WTC11 (cell line): Measurements from ENCODE around the gene NKD1. TPM values are rescaled to one million over a fixed set of nuclear protein-coding genes. Genes with fewer than 3 reads are reported as not detected.

ENCODE experiments used
- ATAC-seq: fragments of 200-7000 bp; cut with Tn5 transposase; 2 replicates; pipeline ENCODE4 v1.10.0; 2021; ENCODE audit warnings: mild to moderate bottlenecking, moderate library complexity
- CTCF ChIA-PET: fragments of 300-600 bp; sonication (Branson Sonifier 250); formaldehyde crosslinking; loops from one replicate; lab custom pipeline; 2021; ENCODE audit warnings: antibody characterized with exemption; lab: Charles Lee
- POLR2A ChIA-PET: fragments of 350-600 bp; sonication (Branson Sonifier 250); formaldehyde crosslinking; loops from one replicate; lab custom pipeline; 2021; ENCODE audit warnings: antibody characterized with exemption; lab: Charles Lee
- DNase-seq: peaks from one replicate; pipeline ENCODE4 v3.0.0; 2021; ENCODE audit warnings: low spot score
- H3K27ac Mint-ChIP-seq: 2 replicates; pipeline ENCODE4 v1.8.0; 2021; ENCODE audit warnings: mixed read lengths
- H3K27me3 Mint-ChIP-seq: 2 replicates; pipeline ENCODE4 v1.8.0; 2021; ENCODE audit warnings: low read depth, mild to moderate bottlenecking, moderate library complexity, mixed read lengths
- H3K36me3 Mint-ChIP-seq: 2 replicates; pipeline ENCODE4 v1.8.0; 2021; ENCODE audit warnings: mixed read lengths
- H3K4me1 Mint-ChIP-seq: 2 replicates; pipeline ENCODE4 v1.8.0; 2022; ENCODE audit warnings: mixed read lengths
- H3K4me3 Mint-ChIP-seq: 2 replicates; pipeline ENCODE4 v1.8.0; 2021; ENCODE audit warnings: mild to moderate bottlenecking, moderate library complexity, mixed read lengths
- H3K9me3 Mint-ChIP-seq: 2 replicates; pipeline ENCODE4 v1.8.0; 2021; ENCODE audit warnings: mixed read lengths
- CDX4 ChIP-seq: fragments of 250-450 bp; sonication (Bioruptor Pico); IDR thresholded peaks from 2 replicates; pipeline ENCODE4 v1.9.0; 2021; ENCODE audit warnings: moderate library complexity, mild to moderate bottlenecking, inconsistent platforms, borderline replicate concordance
- CREM ChIP-seq: sonication (generic); formaldehyde crosslinking; IDR thresholded peaks from 2 replicates; pipeline ENCODE4 v1.8.1; 2022; ENCODE audit warnings: mild to moderate bottlenecking, missing genetic modification reagents, moderate library complexity
- GTF2I ChIP-seq: fragments of 250-450 bp; sonication (Bioruptor Pico); conservative IDR thresholded peaks from 2 replicates; pipeline ENCODE4 v1.4.0; 2021; ENCODE audit warnings: mild to moderate bottlenecking
- NFE2L1 ChIP-seq: sonication (generic); formaldehyde crosslinking; IDR thresholded peaks from 2 replicates; pipeline ENCODE4 v1.8.1; 2023; ENCODE audit warnings: missing genetic modification reagents
- RELA ChIP-seq: sonication (generic); formaldehyde crosslinking; IDR thresholded peaks from 2 replicates; pipeline ENCODE4 v1.8.1; 2022; ENCODE audit warnings: missing genetic modification reagents, mild to moderate bottlenecking, borderline replicate concordance
- SMAD4 ChIP-seq: sonication (generic); formaldehyde crosslinking; IDR thresholded peaks from 2 replicates; pipeline ENCODE4 v1.8.0; 2022; ENCODE audit warnings: mild to moderate bottlenecking, missing genetic modification reagents
- SP1 ChIP-seq: sonication (generic); formaldehyde crosslinking; conservative IDR thresholded peaks from 2 replicates; pipeline ENCODE4 v1.8.1; 2022; ENCODE audit warnings: missing genetic modification reagents
- TEAD1 ChIP-seq: sonication (generic); formaldehyde crosslinking; IDR thresholded peaks from 2 replicates; pipeline ENCODE4 v1.8.0; 2022; ENCODE audit warnings: mild to moderate bottlenecking, missing genetic modification reagents
- TEAD4 ChIP-seq: sonication (generic); formaldehyde crosslinking; IDR thresholded peaks from 2 replicates; pipeline ENCODE4 v1.8.0; 2022; ENCODE audit warnings: mild to moderate bottlenecking, missing genetic modification reagents
- USF1 ChIP-seq: sonication (generic); formaldehyde crosslinking; IDR thresholded peaks from 2 replicates; pipeline ENCODE4 v1.8.0; 2022; ENCODE audit warnings: mild to moderate bottlenecking, missing genetic modification reagents
- ZBTB21 ChIP-seq: sonication (generic); formaldehyde crosslinking; IDR thresholded peaks from 2 replicates; pipeline ENCODE4 v1.8.1; 2023; ENCODE audit warnings: mild to moderate bottlenecking, missing genetic modification reagents, borderline replicate concordance
- ZBTB43 ChIP-seq: sonication (generic); formaldehyde crosslinking; IDR thresholded peaks from 2 replicates; pipeline ENCODE4 v1.8.1; 2023; ENCODE audit warnings: mild to moderate bottlenecking, missing genetic modification reagents
- ZNF121 ChIP-seq: sonication (generic); formaldehyde crosslinking; IDR thresholded peaks from 2 replicates; pipeline ENCODE4 v1.8.0; 2023; ENCODE audit warnings: missing genetic modification reagents
- ZNF219 ChIP-seq: sonication (generic); formaldehyde crosslinking; IDR thresholded peaks from 2 replicates; pipeline ENCODE4 v1.8.0; 2023; ENCODE audit warnings: missing genetic modification reagents, mild to moderate bottlenecking, borderline replicate concordance
- ZNF396 ChIP-seq: fragments of 250-450 bp; sonication (Bioruptor Pico); IDR thresholded peaks from 2 replicates; pipeline ENCODE4 v1.8.0; 2021; ENCODE audit warnings: mild to moderate bottlenecking, moderate library complexity, borderline replicate concordance
- ZNF425 ChIP-seq: fragments of 250-450 bp; sonication (Bioruptor Pico); conservative IDR thresholded peaks from 2 replicates; pipeline ENCODE4 v1.9.0; 2021; ENCODE audit warnings: mild to moderate bottlenecking
- total RNA-seq: library from RNA; stranded (reverse); gene quantifications from 3 replicates; pipeline ENCODE4 v1.2.3, GENCODE V29; 2021
- TF ChIP-seq, protein P1 (sequence below): sonication (generic); formaldehyde crosslinking; IDR thresholded peaks from 2 replicates; pipeline ENCODE4 v1.8.1; 2023; ENCODE audit warnings: mild to moderate bottlenecking, moderate library complexity, missing genetic modification reagents
- TF ChIP-seq, protein P2 (sequence below): sonication (generic); formaldehyde crosslinking; IDR thresholded peaks from 2 replicates; pipeline ENCODE4 v1.8.1; 2023; ENCODE audit warnings: mild to moderate bottlenecking, missing genetic modification reagents
- TF ChIP-seq, protein P3 (sequence below): sonication (generic); formaldehyde crosslinking; IDR thresholded peaks from 2 replicates; pipeline ENCODE4 v1.8.0; 2022; ENCODE audit warnings: missing genetic modification reagents

NKD1 gene
- total RNA-seq, 1 experiment from 2014 or later, result 6.0 TPM

- DNase-seq, result no peak
- Mint-ChIP-seq H3K9me3 (no peaks in the 10 kb centered on the region), H3K36me3 (no peaks in the 10 kb centered on the region), H3K27me3 (no peaks in the 10 kb centered on the region), H3K4me3 (no peak overlapping the region), H3K27ac (no peak overlapping the region), H3K4me1 (peaks cover 32% of the 10 kb centered on the region)
- no peak for ATAC-seq
- no peak for TF ChIP-seq TEAD4 (CRISPR knock-in tag)
- ChIA-PET POLR2A (no interaction called here), CTCF (interaction anchor here (1.0 to 9.8 kb wide), 3 partner anchors 20 to 107 kb away, joined by 3 to 75 read pairs (median 5); no protein-coding TSS in a partner anchor)
Observed at GRCh38 chr16:50613281-50613963, 65.2 kb downstream of the NKD1 start.

DNA sequence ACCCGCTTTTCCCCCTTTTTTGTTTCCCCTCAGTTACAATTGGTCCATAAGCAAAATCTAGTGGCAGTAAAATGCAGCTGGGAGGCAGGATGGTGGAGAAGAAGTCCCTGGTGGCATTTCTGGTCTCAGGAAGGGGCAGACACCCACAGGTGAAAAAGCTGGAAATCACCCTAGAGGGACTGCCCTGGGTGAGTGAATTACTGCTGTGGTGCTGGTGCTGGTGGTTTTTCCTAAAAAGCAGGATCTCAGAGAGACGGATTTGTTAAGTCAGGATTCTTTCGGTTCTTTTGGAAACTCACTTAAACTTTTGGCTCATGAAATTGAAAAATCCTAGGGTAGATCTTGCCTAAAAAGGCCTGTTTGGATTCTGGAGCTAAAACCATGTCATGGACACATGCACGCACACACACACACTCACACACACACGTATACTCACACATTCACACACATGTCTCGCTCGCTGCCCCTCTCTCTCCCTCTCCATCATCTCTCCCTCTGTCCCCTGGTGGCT, 65.8 kb downstream of the NKD1 start:
- no peaks in the 10 kb centered on the region for H3K9me3 Mint-ChIP-seq
- no peak for ATAC-seq
- ChIA-PET CTCF (interaction anchor here (1.4 to 9.8 kb wide), 2 partner anchors 21 to 51 kb away, joined by 5 to 75 read pairs; no protein-coding TSS in a partner anchor), POLR2A (no interaction called here)
- H3K27ac Mint-ChIP-seq, result no peak overlapping the region
- no peak for DNase-seq
- no peaks in the 10 kb centered on the region for H3K36me3 Mint-ChIP-seq
- H3K27me3 Mint-ChIP-seq, result no peaks in the 10 kb centered on the region
- no peak overlapping the region for H3K4me3 Mint-ChIP-seq
- peaks cover 31% of the 10 kb centered on the region for H3K4me1 Mint-ChIP-seq
- no peak for TF ChIP-seq SP1 (CRISPR knock-in tag)
- TF ChIP-seq ZBTB43 (CRISPR knock-in tag), result no peak
- TF ChIP-seq ZNF121 (CRISPR knock-in tag), result no peak
- no peak for TF ChIP-seq USF1 (CRISPR knock-in tag)
- TF ChIP-seq NFE2L1 (CRISPR knock-in tag), result no peak
- no peak for TF ChIP-seq CDX4
- no peak for TF ChIP-seq ZBTB21 (CRISPR knock-in tag)
- TF ChIP-seq CREM (CRISPR knock-in tag), result no peak
- no peak for TF ChIP-seq SMAD4 (CRISPR knock-in tag)
- no peak for TF ChIP-seq TEAD1 (CRISPR knock-in tag)
- TF ChIP-seq, protein P1, sequence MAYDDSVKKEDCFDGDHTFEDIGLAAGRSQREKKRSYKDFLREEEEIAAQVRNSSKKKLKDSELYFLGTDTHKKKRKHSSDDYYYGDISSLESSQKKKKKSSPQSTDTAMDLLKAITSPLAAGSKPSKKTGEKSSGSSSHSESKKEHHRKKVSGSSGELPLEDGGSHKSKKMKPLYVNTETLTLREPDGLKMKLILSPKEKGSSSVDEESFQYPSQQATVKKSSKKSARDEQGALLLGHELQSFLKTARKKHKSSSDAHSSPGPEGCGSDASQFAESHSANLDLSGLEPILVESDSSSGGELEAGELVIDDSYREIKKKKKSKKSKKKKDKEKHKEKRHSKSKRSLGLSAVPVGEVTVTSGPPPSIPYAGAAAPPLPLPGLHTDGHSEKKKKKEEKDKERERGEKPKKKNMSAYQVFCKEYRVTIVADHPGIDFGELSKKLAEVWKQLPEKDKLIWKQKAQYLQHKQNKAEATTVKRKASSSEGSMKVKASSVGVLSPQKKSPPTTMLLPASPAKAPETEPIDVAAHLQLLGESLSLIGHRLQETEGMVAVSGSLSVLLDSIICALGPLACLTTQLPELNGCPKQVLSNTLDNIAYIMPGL (CRISPR knock-in tag), result no peak
- TF ChIP-seq, protein P2, sequence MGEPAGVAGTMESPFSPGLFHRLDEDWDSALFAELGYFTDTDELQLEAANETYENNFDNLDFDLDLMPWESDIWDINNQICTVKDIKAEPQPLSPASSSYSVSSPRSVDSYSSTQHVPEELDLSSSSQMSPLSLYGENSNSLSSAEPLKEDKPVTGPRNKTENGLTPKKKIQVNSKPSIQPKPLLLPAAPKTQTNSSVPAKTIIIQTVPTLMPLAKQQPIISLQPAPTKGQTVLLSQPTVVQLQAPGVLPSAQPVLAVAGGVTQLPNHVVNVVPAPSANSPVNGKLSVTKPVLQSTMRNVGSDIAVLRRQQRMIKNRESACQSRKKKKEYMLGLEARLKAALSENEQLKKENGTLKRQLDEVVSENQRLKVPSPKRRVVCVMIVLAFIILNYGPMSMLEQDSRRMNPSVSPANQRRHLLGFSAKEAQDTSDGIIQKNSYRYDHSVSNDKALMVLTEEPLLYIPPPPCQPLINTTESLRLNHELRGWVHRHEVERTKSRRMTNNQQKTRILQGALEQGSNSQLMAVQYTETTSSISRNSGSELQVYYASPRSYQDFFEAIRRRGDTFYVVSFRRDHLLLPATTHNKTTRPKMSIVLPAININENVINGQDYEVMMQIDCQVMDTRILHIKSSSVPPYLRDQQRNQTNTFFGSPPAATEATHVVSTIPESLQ (CRISPR knock-in tag), result no peak
- TF ChIP-seq, protein P3, sequence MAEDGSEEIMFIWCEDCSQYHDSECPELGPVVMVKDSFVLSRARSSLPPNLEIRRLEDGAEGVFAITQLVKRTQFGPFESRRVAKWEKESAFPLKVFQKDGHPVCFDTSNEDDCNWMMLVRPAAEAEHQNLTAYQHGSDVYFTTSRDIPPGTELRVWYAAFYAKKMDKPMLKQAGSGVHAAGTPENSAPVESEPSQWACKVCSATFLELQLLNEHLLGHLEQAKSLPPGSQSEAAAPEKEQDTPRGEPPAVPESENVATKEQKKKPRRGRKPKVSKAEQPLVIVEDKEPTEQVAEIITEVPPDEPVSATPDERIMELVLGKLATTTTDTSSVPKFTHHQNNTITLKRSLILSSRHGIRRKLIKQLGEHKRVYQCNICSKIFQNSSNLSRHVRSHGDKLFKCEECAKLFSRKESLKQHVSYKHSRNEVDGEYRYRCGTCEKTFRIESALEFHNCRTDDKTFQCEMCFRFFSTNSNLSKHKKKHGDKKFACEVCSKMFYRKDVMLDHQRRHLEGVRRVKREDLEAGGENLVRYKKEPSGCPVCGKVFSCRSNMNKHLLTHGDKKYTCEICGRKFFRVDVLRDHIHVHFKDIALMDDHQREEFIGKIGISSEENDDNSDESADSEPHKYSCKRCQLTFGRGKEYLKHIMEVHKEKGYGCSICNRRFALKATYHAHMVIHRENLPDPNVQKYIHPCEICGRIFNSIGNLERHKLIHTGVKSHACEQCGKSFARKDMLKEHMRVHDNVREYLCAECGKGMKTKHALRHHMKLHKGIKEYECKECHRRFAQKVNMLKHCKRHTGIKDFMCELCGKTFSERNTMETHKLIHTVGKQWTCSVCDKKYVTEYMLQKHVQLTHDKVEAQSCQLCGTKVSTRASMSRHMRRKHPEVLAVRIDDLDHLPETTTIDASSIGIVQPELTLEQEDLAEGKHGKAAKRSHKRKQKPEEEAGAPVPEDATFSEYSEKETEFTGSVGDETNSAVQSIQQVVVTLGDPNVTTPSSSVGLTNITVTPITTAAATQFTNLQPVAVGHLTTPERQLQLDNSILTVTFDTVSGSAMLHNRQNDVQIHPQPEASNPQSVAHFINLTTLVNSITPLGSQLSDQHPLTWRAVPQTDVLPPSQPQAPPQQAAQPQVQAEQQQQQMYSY, result no peak
- TF ChIP-seq ZNF425 (CRISPR knock-in tag), result no peak
- TF ChIP-seq ZNF396 (CRISPR knock-in tag), result no peak
- no peak for TF ChIP-seq GTF2I
- TF ChIP-seq ZNF219 (CRISPR knock-in tag), result no peak
- TF ChIP-seq RELA, result no peak
